ENCODE measurements around the gene ARHGAP28. TPM values are rescaled to one million over a fixed set of nuclear protein-coding genes. Genes with fewer than 3 reads are reported as not detected.

Gene ARHGAP28
- total RNA-seq, 4 donors from 2014 or later = 0.52 to 1.7 (median 0.75) TPM

DNA sequence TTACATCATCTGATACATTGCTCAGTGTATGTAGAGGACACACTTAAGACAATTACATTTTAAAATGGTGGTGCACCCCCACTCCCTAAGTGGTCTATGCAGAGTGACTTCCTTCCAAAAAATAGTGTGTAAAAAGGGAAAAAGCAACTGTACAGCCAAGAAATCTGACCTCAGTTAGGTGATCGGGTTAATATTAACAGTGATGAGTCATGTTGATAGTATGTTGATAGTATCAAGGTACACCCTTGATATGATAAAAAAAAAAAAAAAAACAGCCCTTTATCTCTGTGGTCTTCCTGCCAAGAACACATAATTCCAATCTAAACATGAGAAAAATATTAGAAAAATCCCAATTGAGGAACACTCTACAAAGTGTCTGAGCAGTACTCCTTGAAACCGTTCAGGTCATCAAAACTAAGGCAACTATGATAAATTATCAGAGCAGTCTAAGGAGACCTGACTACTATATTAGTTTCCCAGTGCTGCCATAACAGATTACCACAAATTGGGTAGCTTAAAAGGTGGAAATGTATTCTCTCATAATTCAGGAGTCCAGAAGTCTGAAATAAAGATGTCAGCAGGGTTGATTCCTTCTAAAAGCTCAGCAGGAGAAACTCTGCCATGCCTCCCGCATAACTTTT, 171.9 kb downstream of the ARHGAP28 start:
- Histone ChIP-seq H3K4me3 (no peak overlapping the region), H3K27me3 (no peaks in the 10 kb centered on the region), H3K4me1 (no peaks in the 10 kb centered on the region), H3K36me3 (no peaks in the 10 kb centered on the region), H3K9me3 (peaks cover 0 to 19% (median 11%) of the 10 kb centered on the region in 4 donors), H3K27ac (replicated peaks in 1 of 4) (no peak overlapping the region)
- TF ChIP-seq, protein P1, sequence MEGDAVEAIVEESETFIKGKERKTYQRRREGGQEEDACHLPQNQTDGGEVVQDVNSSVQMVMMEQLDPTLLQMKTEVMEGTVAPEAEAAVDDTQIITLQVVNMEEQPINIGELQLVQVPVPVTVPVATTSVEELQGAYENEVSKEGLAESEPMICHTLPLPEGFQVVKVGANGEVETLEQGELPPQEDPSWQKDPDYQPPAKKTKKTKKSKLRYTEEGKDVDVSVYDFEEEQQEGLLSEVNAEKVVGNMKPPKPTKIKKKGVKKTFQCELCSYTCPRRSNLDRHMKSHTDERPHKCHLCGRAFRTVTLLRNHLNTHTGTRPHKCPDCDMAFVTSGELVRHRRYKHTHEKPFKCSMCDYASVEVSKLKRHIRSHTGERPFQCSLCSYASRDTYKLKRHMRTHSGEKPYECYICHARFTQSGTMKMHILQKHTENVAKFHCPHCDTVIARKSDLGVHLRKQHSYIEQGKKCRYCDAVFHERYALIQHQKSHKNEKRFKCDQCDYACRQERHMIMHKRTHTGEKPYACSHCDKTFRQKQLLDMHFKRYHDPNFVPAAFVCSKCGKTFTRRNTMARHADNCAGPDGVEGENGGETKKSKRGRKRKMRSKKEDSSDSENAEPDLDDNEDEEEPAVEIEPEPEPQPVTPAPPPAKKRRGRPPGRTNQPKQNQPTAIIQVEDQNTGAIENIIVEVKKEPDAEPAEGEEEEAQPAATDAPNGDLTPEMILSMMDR (IDR thresholded peaks at IDR 0.05) = no peak
- TF ChIP-seq EP300 (IDR thresholded peaks at IDR 0.05) (no peak), POLR2AphosphoS5 (IDR thresholded peaks at IDR 0.05) (no peak), POLR2A (IDR thresholded peaks at IDR 0.05; ENCODE audit: low read depth) (no peak)
- no peak for DNase-seq (ENCODE audit: extremely low spot score)
- intact Hi-C loops (cut with DNase I) = no loop called here
- WGBS = 90% methylated on average over 3 of the region's 3 CpGs

DNA sequence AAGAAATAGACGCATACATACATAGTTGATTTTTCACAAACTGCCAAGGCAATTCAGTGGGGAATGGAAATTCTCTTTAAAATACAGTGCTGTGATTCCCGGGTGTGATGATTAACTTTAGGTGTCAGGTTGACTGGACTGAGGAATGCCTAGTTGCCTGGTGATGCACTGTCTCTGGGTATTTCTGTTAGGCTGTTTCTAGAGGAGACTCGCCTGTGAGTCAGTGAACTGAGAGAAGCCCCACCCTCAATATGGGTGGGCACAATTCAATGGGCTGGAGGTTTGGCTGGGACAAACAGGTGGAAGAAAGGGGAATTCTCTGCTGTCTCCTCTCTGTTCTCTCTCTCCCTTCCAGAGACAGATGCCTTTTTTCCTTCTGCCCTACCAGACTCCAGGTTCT, 187.6 kb downstream of the ARHGAP28 start:
- intact Hi-C loops (cut with DNase I) = no loop called here
- Histone ChIP-seq H3K27me3 (peaks cover 0 to 17% (median 0%) of the 10 kb centered on the region in 4 donors), H3K4me3 (no peak overlapping the region), H3K9me3 (no peaks in the 10 kb centered on the region), H3K4me1 (no peaks in the 10 kb centered on the region), H3K27ac (replicated peaks in 1 of 4) (no peak overlapping the region), H3K36me3 (no peaks in the 10 kb centered on the region)
- TF ChIP-seq EP300 (IDR thresholded peaks at IDR 0.05) (no peak), POLR2AphosphoS5 (IDR thresholded peaks at IDR 0.05) (no peak), POLR2A (IDR thresholded peaks at IDR 0.05; ENCODE audit: low read depth) (no peak)
- TF ChIP-seq, protein P1 (IDR thresholded peaks at IDR 0.05) = no peak
- 69% methylated on average over 3 of the region's 3 CpGs for WGBS
- DNase-seq (ENCODE audit: extremely low spot score) = no peak

DNA sequence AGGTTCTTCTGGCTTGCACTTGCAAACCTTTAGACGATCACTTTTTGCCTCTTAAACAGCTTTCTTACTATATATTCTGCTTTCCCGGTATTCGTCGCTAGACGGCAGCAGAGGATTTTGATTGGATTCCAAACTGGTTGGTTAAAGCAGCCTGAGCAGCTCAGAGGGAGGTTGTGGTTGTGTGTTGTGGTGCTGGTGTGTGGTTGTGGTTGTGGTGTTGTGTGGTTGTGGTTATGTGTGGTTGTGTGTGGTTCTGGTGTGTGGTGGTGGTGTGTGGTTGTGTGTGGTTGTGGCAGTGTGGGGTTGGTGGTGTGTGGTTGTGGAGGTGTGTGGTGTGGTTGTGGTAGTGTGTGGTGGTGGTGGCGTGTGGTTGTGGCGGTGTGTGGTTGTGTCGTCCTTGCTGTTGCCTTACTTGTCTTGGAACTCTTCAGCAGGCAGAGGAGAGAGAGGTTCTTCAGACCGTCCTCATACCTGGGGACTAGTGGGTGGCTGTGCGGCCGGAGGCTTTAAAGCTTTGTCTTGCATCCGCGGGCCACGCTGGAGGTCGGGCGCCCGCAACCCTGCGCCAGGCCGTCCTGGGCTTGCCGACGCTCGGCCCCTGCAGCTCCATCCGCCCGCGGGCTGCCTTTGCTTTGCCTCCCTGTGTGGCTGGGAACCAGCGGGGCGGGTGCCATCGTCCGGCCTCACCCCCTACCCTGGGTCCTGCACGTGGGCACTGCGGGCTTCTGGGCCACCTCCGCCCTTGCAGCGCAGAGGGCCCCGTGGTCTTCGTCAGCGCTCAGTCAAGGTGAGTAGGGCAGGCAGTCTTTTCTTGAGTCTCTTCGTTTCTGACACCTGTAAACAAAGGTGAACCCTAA, 190.8 kb downstream of the ARHGAP28 start:
- H3K36me3 ChIP-seq = no peaks in the 10 kb centered on the region
- H3K27me3 ChIP-seq = peaks cover 0 to 17% (median 0%) of the 10 kb centered on the region in 4 donors
- no peak for DNase-seq (ENCODE audit: extremely low spot score)
- no peak for TF ChIP-seq POLR2A (IDR thresholded peaks at IDR 0.05; ENCODE audit: low read depth)
- TF ChIP-seq, protein P1 (IDR thresholded peaks at IDR 0.05) = peak; percentile 39 to 61 (median 45)
- no peak for TF ChIP-seq EP300 (IDR thresholded peaks at IDR 0.05)
- no peak for TF ChIP-seq POLR2AphosphoS5 (IDR thresholded peaks at IDR 0.05)
- no peaks in the 10 kb centered on the region for H3K4me1 ChIP-seq
- no peak overlapping the region for H3K27ac ChIP-seq (replicated peaks in 1 of 4)
- WGBS = 73% methylated on average over 28 of the region's 37 CpGs
- intact Hi-C loops (cut with DNase I) = loop anchor here (5.0 kb wide), 1 partner anchor 257 kb away; no protein-coding TSS in a partner anchor
- H3K9me3 ChIP-seq = no peaks in the 10 kb centered on the region
- no peak overlapping the region for H3K4me3 ChIP-seq

DNA sequence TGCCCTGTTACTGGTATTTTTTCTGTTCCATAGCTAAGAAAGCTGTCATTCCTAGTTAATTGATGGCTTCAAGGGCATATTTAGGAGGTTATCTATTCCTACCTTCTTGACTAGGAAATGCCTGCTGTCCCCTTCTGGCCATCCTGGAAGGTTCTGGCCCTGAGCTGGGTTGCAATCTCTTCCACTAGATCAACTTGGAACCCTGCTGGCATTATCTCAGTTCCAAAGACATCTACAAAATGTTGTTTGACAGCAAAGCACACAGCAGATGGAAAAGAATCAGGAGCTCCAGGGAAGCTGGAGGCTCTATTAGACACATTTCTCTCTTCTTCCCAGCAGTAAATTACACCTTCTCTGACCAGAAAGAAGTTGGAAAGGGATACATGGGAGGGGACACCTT, 192.1 kb downstream of the ARHGAP28 start:
- Histone ChIP-seq H3K27me3 (peaks cover 0 to 12% (median 0%) of the 10 kb centered on the region in 4 donors), H3K4me1 (no peaks in the 10 kb centered on the region), H3K4me3 (no peak overlapping the region), H3K9me3 (no peaks in the 10 kb centered on the region), H3K36me3 (no peaks in the 10 kb centered on the region), H3K27ac (replicated peaks in 1 of 4) (no peak overlapping the region)
- no peak for TF ChIP-seq POLR2A (IDR thresholded peaks at IDR 0.05; ENCODE audit: low read depth)
- no peak for TF ChIP-seq EP300 (IDR thresholded peaks at IDR 0.05)
- no peak for TF ChIP-seq POLR2AphosphoS5 (IDR thresholded peaks at IDR 0.05)
- TF ChIP-seq, protein P1 (IDR thresholded peaks at IDR 0.05) = no peak
- intact Hi-C loops (cut with DNase I) = loop anchor here (5.0 kb wide), 1 partner anchor 256 kb away; no protein-coding TSS in a partner anchor
- no peak for DNase-seq (ENCODE audit: extremely low spot score)
